Panc1 (cell line): Measurements from ENCODE around the gene POLR3A. TPM values are rescaled to one million over a fixed set of nuclear protein-coding genes. Genes with fewer than 3 reads are reported as not detected.

Experiments
- ATAC-seq: fragments of 200-7000 bp; cut with Tn5 transposase; 2 replicates; pipeline ENCODE4 v1.9.1; 2020; ENCODE audit warnings: mild to moderate bottlenecking, moderate library complexity
- BruUV-seq: library from RNA; stranded (reverse); fragments of 400-500 nt; replicated peaks from 2 replicates; lab custom pipeline; 2021; lab: Mats Ljungman, UMichigan
- CTCF ChIA-PET: fragments of 300-600 bp; sonication (Branson Sonifier 250); formaldehyde crosslinking; loops from one replicate; lab custom pipeline; 2022; ENCODE audit warnings: antibody characterized with exemption; lab: Charles Lee
- POLR2A ChIA-PET: fragments of 300-600 bp; sonication (Branson Sonifier 250); formaldehyde crosslinking; loops from one replicate; lab custom pipeline; 2022; ENCODE audit warnings: antibody characterized with exemption; lab: Charles Lee
- DNase-seq: peaks from one replicate; pipeline ENCODE4 v3.0.0-alpha.2; 2010; ENCODE audit warnings: low read depth, low spot score
- H3K27ac ChIP-seq: 2 replicates; pipeline ENCODE4 v1.5.1; 2011; ENCODE audit warnings: mild to moderate bottlenecking, low read length, inconsistent platforms
- H3K27me3 ChIP-seq: fragments of 200-500 bp; sonication (Bioruptor generic); 2 replicates; pipeline ENCODE4 v1.6.0; 2014; ENCODE audit warnings: low read length, inconsistent platforms; ENCODE audit not compliant: control insufficient read depth, insufficient read depth
- H3K36me3 ChIP-seq: fragments of 200-500 bp; sonication (Bioruptor generic); 2 replicates; pipeline ENCODE4 v1.5.1; 2014; ENCODE audit warnings: inconsistent platforms, mild to moderate bottlenecking, low read length, moderate library complexity; ENCODE audit not compliant: control insufficient read depth, insufficient read depth
- H3K4me1 ChIP-seq: 2 replicates; pipeline ENCODE4 v1.5.1; 2011; ENCODE audit warnings: inconsistent platforms, mild to moderate bottlenecking, low read length, moderate library complexity; ENCODE audit not compliant: control insufficient read depth, insufficient read depth
- H3K4me3 ChIP-seq, 2 experiments: 2 replicates each; pipeline ENCODE4 v1.5.1; 2011 to 2012; ENCODE audit warnings: low read depth in 2 of 2, low read length in 2 of 2, mild to moderate bottlenecking in 2 of 2, inconsistent platforms in 1 of 2, moderate library complexity in 1 of 2
- H3K9me3 ChIP-seq: fragments of 200-500 bp; sonication (Bioruptor generic); 2 replicates; pipeline ENCODE4 v1.5.1; 2014; ENCODE audit warnings: low read depth, mild to moderate bottlenecking, inconsistent platforms, low read length, moderate library complexity; ENCODE audit not compliant: control insufficient read depth, insufficient read depth
- POLR2AphosphoS5 ChIP-seq: IDR thresholded peaks from 2 replicates; pipeline ENCODE4 v1.6.1; 2012; ENCODE audit warnings: mild to moderate bottlenecking, low read depth, low read length, moderate library complexity
- REST ChIP-seq, 2 experiments: IDR thresholded peaks; 2 replicates each; pipeline ENCODE4 v1.6.1; 2011 to 2012; ENCODE audit warnings: low read depth in 2 of 2, control low read depth in 1 of 2, low read length in 1 of 2, mild to moderate bottlenecking in 1 of 2, moderate library complexity in 1 of 2; ENCODE audit not compliant: insufficient read depth in 1 of 2
- SIN3A ChIP-seq: IDR thresholded peaks from 2 replicates; pipeline ENCODE4 v1.6.1; 2012; ENCODE audit warnings: low read depth, mild to moderate bottlenecking, low read length, moderate library complexity, borderline replicate concordance; ENCODE audit not compliant: insufficient read depth
- TCF7L2 ChIP-seq: IDR thresholded peaks from 2 replicates; pipeline ENCODE4 v1.6.1; 2011; ENCODE audit warnings: mild to moderate bottlenecking, low read depth, low read length, inconsistent platforms
- in situ Hi-C: cut with HindIII; loops from 2 replicates; pipeline ENCODE4 v1.10.0; 2016; ENCODE audit warnings: low sequenced_read_pairs, low pct_unique_long_range_greater_than_20kb
- intact Hi-C: fragments of 100-400 bp; cut with micrococcal nuclease; formaldehyde crosslinking; loops from one replicate; pipeline ENCODE4 v1.10.0; 2022; ENCODE audit not compliant: unreplicated experiment
- total RNA-seq: library from RNA; stranded (reverse); gene quantifications from one replicate; pipeline ENCODE4 v1.2.1, GENCODE V29; 2021; ENCODE audit not compliant: unreplicated experiment
- TF ChIP-seq, protein P1 (sequence below): fragments of 450-650 bp; IDR thresholded peaks from 2 replicates; pipeline ENCODE4 v1.5.1; 2017; ENCODE audit warnings: mild to moderate bottlenecking

POLR3A gene
- total RNA-seq, 1 experiment from 2014 or later = 26.3 TPM

GRCh38 chr10:78062296-78062695, 33.0 kb upstream of the POLR3A start:
- ChIA-PET CTCF (interaction anchor here (0.7 kb wide), 1 partner anchor 834 kb away, joined by 4 read pairs; no protein-coding TSS in a partner anchor), POLR2A (no interaction called here)
- ATAC-seq (no peak), DNase-seq (no peak)
- intact Hi-C loops (no loop called here), in situ Hi-C loops (no loop called here)
- H3K36me3 ChIP-seq = no peaks in the 10 kb centered on the region
- no TSS peak for BruUV-seq
- H3K27me3 ChIP-seq = no peaks in the 10 kb centered on the region
- TF ChIP-seq POLR2AphosphoS5 (no peak), REST (IDR thresholded peaks at IDR 0.05; ENCODE audit: insufficient read depth in 1 of 2, low read depth in 2 of 2, low read length in 1 of 2) (no peak), TCF7L2 (no peak), SIN3A (no peak)
- TF ChIP-seq, protein P1, sequence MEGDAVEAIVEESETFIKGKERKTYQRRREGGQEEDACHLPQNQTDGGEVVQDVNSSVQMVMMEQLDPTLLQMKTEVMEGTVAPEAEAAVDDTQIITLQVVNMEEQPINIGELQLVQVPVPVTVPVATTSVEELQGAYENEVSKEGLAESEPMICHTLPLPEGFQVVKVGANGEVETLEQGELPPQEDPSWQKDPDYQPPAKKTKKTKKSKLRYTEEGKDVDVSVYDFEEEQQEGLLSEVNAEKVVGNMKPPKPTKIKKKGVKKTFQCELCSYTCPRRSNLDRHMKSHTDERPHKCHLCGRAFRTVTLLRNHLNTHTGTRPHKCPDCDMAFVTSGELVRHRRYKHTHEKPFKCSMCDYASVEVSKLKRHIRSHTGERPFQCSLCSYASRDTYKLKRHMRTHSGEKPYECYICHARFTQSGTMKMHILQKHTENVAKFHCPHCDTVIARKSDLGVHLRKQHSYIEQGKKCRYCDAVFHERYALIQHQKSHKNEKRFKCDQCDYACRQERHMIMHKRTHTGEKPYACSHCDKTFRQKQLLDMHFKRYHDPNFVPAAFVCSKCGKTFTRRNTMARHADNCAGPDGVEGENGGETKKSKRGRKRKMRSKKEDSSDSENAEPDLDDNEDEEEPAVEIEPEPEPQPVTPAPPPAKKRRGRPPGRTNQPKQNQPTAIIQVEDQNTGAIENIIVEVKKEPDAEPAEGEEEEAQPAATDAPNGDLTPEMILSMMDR = no peak
- no peak overlapping the region for H3K4me3 ChIP-seq
- no peak overlapping the region for H3K27ac ChIP-seq
- H3K4me1 ChIP-seq = no peaks in the 10 kb centered on the region
- no peaks in the 10 kb centered on the region for H3K9me3 ChIP-seq

DNA sequence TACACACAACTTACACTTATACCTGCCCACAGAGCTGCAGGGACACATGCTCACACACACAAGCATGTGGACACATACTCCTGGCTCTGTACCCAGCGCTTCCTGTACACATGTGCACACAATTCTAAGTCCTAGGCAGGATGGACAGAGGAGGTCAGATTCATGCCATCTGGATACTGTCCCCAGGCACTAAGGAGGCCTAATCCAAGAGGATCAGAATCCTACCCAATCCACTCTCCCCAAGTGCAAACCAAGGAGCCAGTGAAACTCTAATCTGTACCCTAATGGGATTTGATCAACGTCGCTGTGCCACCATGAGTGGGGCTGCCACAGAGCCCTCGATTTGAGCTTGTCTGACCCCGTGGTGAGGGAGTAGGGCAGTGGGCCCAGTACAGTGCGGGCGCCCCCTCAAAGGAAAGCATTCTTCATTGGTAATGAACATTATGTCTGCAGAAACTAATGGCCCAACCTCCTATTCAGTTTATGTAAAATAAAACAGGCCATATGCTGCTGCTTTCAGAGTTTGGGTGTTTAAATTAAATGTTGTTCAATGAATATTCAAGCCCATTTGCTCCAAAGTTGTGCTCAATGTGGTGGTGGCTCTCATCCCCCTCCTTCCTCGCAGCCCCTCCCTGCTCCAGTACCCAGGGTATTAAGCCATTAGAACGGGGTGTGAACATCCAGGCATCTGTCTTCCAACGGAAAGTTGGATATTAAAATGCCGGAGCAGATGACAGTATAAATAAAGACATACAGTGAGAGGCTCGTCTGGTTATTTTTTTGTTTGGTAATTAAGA, 30.8 kb upstream of the POLR3A start:
- H3K4me3 ChIP-seq = no peak overlapping the region
- no peak overlapping the region for H3K27ac ChIP-seq
- POLR2A ChIA-PET = no interaction called here
- BruUV-seq = no TSS peak
- CTCF ChIA-PET = no interaction called here
- in situ Hi-C loops = no loop called here
- intact Hi-C loops = no loop called here
- no peaks in the 10 kb centered on the region for H3K9me3 ChIP-seq
- no peaks in the 10 kb centered on the region for H3K27me3 ChIP-seq
- H3K4me1 ChIP-seq = no peaks in the 10 kb centered on the region
- DNase-seq (no peak), ATAC-seq (no peak)
- no peaks in the 10 kb centered on the region for H3K36me3 ChIP-seq
- TF ChIP-seq TCF7L2 = no peak

DNA sequence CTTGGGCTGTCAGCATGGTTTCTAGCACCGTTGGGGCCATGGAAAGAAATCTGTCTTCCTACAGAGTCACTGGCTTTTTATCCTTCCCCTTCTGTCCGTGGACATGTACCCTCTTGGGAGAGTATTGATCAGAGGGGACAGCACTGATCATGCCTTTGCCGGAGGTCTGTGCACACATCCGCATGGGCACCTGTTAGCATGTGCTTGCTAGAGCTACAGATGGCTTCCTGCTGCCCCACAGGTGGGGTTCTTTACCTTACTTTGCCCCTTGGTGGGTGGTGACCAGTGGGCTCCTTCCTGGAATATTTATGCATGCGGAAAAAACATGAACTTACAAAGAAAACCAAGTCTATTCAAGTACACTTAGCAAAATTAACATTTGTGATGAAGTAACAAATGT, 29.2 kb upstream of the POLR3A start:
- POLR2A ChIA-PET = no interaction called here
- in situ Hi-C loops = no loop called here

More for the DNA sequence above, 29.2 kb upstream of the POLR3A start:
- CTCF ChIA-PET = no interaction called here
- Histone ChIP-seq H3K4me3 (no peak overlapping the region), H3K36me3 (no peaks in the 10 kb centered on the region), H3K27me3 (no peaks in the 10 kb centered on the region), H3K27ac (no peak overlapping the region), H3K9me3 (no peaks in the 10 kb centered on the region), H3K4me1 (no peaks in the 10 kb centered on the region)
- no TSS peak for BruUV-seq
- no peak for ATAC-seq
- intact Hi-C loops = no loop called here
- no peak for DNase-seq
- TF ChIP-seq REST (IDR thresholded peaks at IDR 0.05; ENCODE audit: insufficient read depth in 1 of 2, low read depth in 2 of 2, low read length in 1 of 2) = no peak
- TF ChIP-seq, protein P1 = no peak
- TF ChIP-seq SIN3A = no peak
- TF ChIP-seq POLR2AphosphoS5 = no peak
- TF ChIP-seq TCF7L2 = no peak
